GM12865 (cell line): ENCODE results near the gene OR14I1.
A peak's percentile ranks its signal among the peaks of the same experiment; 100 is the strongest.

ENCODE experiments used
- DNase-seq: peaks from one replicate; pipeline ENCODE4 v3.0.0; 2010; ENCODE audit warnings: low read depth
- H3K4me3 ChIP-seq: 2 replicates; pipeline ENCODE4 v1.5.1; 2011; ENCODE audit warnings: mild to moderate bottlenecking, low read depth, low read length, control low read depth
- CTCF ChIP-seq: IDR thresholded peaks from 2 replicates; pipeline ENCODE4 v1.5.1; 2011; ENCODE audit warnings: low read length, control low read depth, low read depth, inconsistent platforms; ENCODE audit not compliant: insufficient read depth; ENCODE audit errors: missing control alignments

Gene OR14I1

GRCh38 chr1:248704606-248705005 is 2.0 kb upstream of the OR14I1 start:
- DNase-seq = no peak
- no peak for TF ChIP-seq CTCF

GRCh38 chr1:248703674-248704073 is 1.1 kb upstream of the OR14I1 start:
- TF ChIP-seq CTCF = no peak
- H3K4me3 ChIP-seq = no peak overlapping the region
- DNase-seq = no peak

More at GRCh38 chr1:248704606-248705005, 2.0 kb upstream of the OR14I1 start:
- H3K4me3 ChIP-seq = no peak overlapping the region

GRCh38 chr1:248699099-248699498 is 3.5 kb downstream of the OR14I1 start:
- no peak for DNase-seq
- no peak for TF ChIP-seq CTCF
- H3K4me3 ChIP-seq = no peak overlapping the region

- TF ChIP-seq CTCF = no peak
- H3K4me3 ChIP-seq = no peak overlapping the region
- no peak for DNase-seq
Observed at GRCh38 chr1:248697907-248698306, 4.7 kb downstream of the OR14I1 start.

- no peak for TF ChIP-seq CTCF
- DNase-seq = no peak
- H3K4me3 ChIP-seq = no peak overlapping the region
Observed at GRCh38 chr1:248696774-248697173, 5.8 kb downstream of the OR14I1 start.

GRCh38 chr1:248696261-248696660 is 6.3 kb downstream of the OR14I1 start:
- no peak overlapping the region for H3K4me3 ChIP-seq
- peak; percentile 39 for TF ChIP-seq CTCF
- DNase-seq = peak; percentile 66

- no peak for TF ChIP-seq CTCF
- H3K4me3 ChIP-seq = no peak overlapping the region
- no peak for DNase-seq
Observed at GRCh38 chr1:248695451-248696132, 7.0 kb downstream of the OR14I1 start.
